Gastroesophageal sphincter (tissue), 4 donors: Measurements from ENCODE around the gene SLC9C1. TPM values are rescaled to one million over a fixed set of nuclear protein-coding genes. Genes with fewer than 3 reads are reported as not detected.

Experiments
- ATAC-seq: fragments of 150-250 bp; one replicate; pipeline ENCODE4 v1.9.1; 2016; ENCODE audit warnings: mild to moderate bottlenecking, moderate library complexity
- H3K27ac ChIP-seq, 4 donors: fragments of 200-600 bp; sonication (generic) in 3 of 4; 1 replicate in 3 of 4; 2 replicates in 1 of 4; pipeline ENCODE4 v1.5.1; 2016 to 2019
- H3K27me3 ChIP-seq: fragments of 200-600 bp; sonication (generic); one replicate; pipeline ENCODE4 v1.5.1; 2019
- H3K36me3 ChIP-seq, 2 donors: fragments of 200-600 bp; sonication (generic); one replicate each; pipeline ENCODE4 v1.5.1; 2019; ENCODE audit warnings: control low read depth in 1 of 2
- H3K4me1 ChIP-seq, 3 donors: fragments of 200-600 bp; sonication (generic); 1 replicate in 2 of 3; 2 replicates in 1 of 3; pipeline ENCODE4 v1.5.1; 2016 to 2019; ENCODE audit warnings: control low read depth in 2 of 3
- H3K4me3 ChIP-seq, 2 donors: fragments of 200-600 bp; sonication (generic); one replicate each; pipeline ENCODE4 v1.5.1; 2019; ENCODE audit warnings: mild to moderate bottlenecking in 1 of 2, moderate library complexity in 1 of 2
- H3K9me3 ChIP-seq, 3 donors: fragments of 200-600 bp; sonication (generic); one replicate each; pipeline ENCODE4 v1.5.1; 2017 to 2019; ENCODE audit warnings: control low read depth in 2 of 3
- CTCF ChIP-seq, 4 experiments: fragments of 200-600 bp in 2 of 4; fragments of 450-650 bp in 2 of 4; sonication (generic) in 1 of 4; IDR thresholded peaks; one replicate each; pipeline ENCODE4 v1.5.1; 2017 to 2019; ENCODE audit warnings: antibody characterized with exemption in 4 of 4, mild to moderate bottlenecking in 2 of 4, moderate library complexity in 2 of 4
- EP300 ChIP-seq: sonication (generic); formaldehyde crosslinking; IDR thresholded peaks from one replicate; pipeline ENCODE4 v1.6.1; 2017; ENCODE audit warnings: antibody characterized with exemption, mild to moderate bottlenecking
- POLR2A ChIP-seq, 2 donors: fragments of 450-650 bp; IDR thresholded peaks; one replicate each; pipeline ENCODE4 v1.6.1; 2017; ENCODE audit warnings: antibody characterized with exemption in 2 of 2, mild to moderate bottlenecking in 2 of 2, moderate library complexity in 1 of 2
- POLR2AphosphoS5 ChIP-seq: sonication (generic); formaldehyde crosslinking; IDR thresholded peaks from one replicate; pipeline ENCODE4 v1.6.1; 2017; ENCODE audit warnings: antibody characterized with exemption
- WGBS, 2 donors: methylation state at CpG; one replicate each; pipeline ENCODE4 v1.1.5; 2018; ENCODE audit warnings: low coverage in 1 of 2; 5-methylcytosine and 5-hydroxymethylcytosine counted together
- total RNA-seq, 4 donors: library from RNA; depleted of rRNA; stranded (reverse); fragments of >200 nt; gene quantifications; one replicate each; pipeline ENCODE4 v1.1.0, GENCODE V29; 2016

Gene SLC9C1
- total RNA-seq, 4 donors from 2014 or later: 0.15 TPM; not detected in 3

DNA sequence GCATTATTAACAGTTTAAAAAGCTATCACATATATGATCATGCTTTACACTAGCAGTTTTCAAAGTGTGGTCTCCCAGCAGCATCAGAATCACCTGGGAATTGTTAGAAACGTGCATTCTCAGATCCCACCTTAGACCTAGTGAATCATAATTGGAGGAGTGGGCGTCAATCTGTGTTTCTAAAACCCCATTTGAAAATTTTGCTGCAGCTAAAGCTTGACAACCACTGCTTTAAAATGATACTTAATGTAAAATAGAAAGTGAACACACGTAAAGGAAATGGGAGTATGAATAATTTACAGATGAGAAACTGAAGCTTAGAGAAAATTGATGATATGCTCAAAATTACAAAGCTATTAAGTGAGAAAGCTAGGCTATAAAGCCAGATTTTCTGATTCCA is 62.3 kb downstream of the SLC9C1 start:
- Histone ChIP-seq H3K9me3 (no peaks in the 10 kb centered on the region), H3K27me3 (no peaks in the 10 kb centered on the region), H3K4me3 (no peak overlapping the region), H3K36me3 (no peaks in the 10 kb centered on the region), H3K4me1 (no peaks in the 10 kb centered on the region), H3K27ac (no peak overlapping the region)
- 56 to 72% methylated on average over 3 of the region's 3 CpGs for WGBS, 2 donors
- TF ChIP-seq POLR2A (IDR thresholded peaks at IDR 0.05) (no peak), POLR2AphosphoS5 (no peak), EP300 (no peak), CTCF (IDR thresholded peaks at IDR 0.05) (no peak)
- no peak for ATAC-seq

- Histone ChIP-seq H3K9me3 (peaks cover 0 to 13% (median 0%) of the 10 kb centered on the region in 3 donors), H3K27ac (no peak overlapping the region), H3K36me3 (no peaks in the 10 kb centered on the region), H3K4me1 (no peaks in the 10 kb centered on the region), H3K27me3 (no peaks in the 10 kb centered on the region), H3K4me3 (no peak overlapping the region)
- ATAC-seq: no peak
- no peak for TF ChIP-seq EP300
- no peak for TF ChIP-seq POLR2AphosphoS5
- TF ChIP-seq CTCF (IDR thresholded peaks at IDR 0.05): no peak
- no peak for TF ChIP-seq POLR2A (IDR thresholded peaks at IDR 0.05)
- WGBS, 2 donors: 60% methylated on average over 1 of the region's 1 CpG; no CpG with 5 or more reads in 1 of the 2 donors
Observed at GRCh38 chr3:112230033-112230432, 64.0 kb downstream of the SLC9C1 start.

- H3K4me3 ChIP-seq: no peak overlapping the region
- H3K27me3 ChIP-seq: no peaks in the 10 kb centered on the region
- 75 to 83% methylated on average over 1 of the region's 1 CpG for WGBS, 2 donors
- no peaks in the 10 kb centered on the region for H3K36me3 ChIP-seq
- no peak for ATAC-seq
- H3K9me3 ChIP-seq: peaks cover 0 to 26% (median 0%) of the 10 kb centered on the region in 3 donors
- H3K27ac ChIP-seq: no peak overlapping the region
- no peak for TF ChIP-seq POLR2AphosphoS5
- TF ChIP-seq POLR2A (IDR thresholded peaks at IDR 0.05): no peak
- TF ChIP-seq CTCF (IDR thresholded peaks at IDR 0.05): no peak
- TF ChIP-seq EP300: no peak
- no peaks in the 10 kb centered on the region for H3K4me1 ChIP-seq
Observed at GRCh38 chr3:112228786-112229185, 65.2 kb downstream of the SLC9C1 start.

DNA sequence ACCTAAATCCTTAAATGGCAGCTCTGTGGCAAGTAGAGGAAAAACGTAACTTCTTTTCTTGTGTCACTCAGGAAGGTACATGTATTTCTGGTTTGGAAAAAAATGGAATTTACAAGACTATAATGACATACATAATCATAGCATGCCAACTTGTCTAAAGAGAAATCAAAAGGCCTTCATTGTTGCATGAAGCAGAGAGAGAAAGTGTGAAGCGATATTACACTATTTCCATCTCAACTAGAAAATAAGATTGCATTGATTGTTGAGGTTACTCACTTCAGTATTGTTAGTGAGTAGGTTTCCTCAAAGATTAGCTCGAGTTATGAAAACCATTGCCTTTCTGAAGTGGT is 93.7 kb downstream of the SLC9C1 start:
- Histone ChIP-seq H3K27ac (no peak overlapping the region), H3K4me3 (no peak overlapping the region), H3K36me3 (no peaks in the 10 kb centered on the region), H3K9me3 (peaks cover 0 to 6% (median 0%) of the 10 kb centered on the region in 3 donors), H3K27me3 (no peaks in the 10 kb centered on the region), H3K4me1 (no peaks in the 10 kb centered on the region)
- ATAC-seq: no peak
- WGBS, 2 donors: 76 to 90% methylated on average over 3 of the region's 3 CpGs
- TF ChIP-seq POLR2AphosphoS5 (no peak), EP300 (no peak), POLR2A (IDR thresholded peaks at IDR 0.05) (no peak), CTCF (IDR thresholded peaks at IDR 0.05) (no peak)

DNA sequence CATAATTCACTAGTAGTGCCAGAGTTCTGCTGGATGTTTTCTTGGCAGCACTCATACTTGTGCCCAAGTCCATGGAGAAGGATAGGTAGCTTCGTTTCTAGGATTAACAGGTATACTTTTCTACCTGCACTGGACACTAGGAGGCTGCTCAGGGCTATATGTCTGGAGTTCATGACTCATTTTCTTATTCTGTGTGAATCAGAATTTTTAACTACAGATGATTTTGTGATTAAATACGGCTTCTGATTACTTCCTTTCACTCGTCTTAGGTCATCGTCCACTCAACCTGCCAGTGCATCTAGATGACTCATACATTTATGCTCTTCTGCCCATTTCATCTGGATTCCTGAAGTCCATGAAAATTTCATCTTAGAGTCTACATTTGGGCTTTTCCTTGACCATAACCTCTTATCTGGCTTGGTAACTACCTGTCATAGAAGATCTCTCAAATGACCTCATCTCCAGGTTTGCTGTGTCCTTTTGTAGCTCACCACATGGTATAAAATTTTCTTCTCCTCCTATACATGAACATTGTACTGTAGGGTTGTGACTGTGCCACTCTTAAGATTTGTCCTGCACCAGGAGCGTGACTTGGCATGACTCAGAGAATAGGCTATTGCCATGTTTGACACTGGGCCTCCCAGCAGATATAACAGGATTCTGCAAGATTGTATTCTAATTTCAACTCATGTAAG is 94.2 kb downstream of the SLC9C1 start:
- peaks cover 0 to 6% (median 0%) of the 10 kb centered on the region in 3 donors for H3K9me3 ChIP-seq
- 65 to 89% methylated on average over 3 to 5 of the region's 5 CpGs for WGBS, 2 donors
- H3K4me3 ChIP-seq: no peak overlapping the region
- H3K4me1 ChIP-seq: no peaks in the 10 kb centered on the region
- H3K36me3 ChIP-seq: no peaks in the 10 kb centered on the region
- no peak for TF ChIP-seq POLR2AphosphoS5
- TF ChIP-seq CTCF (IDR thresholded peaks at IDR 0.05): no peak
- no peak for TF ChIP-seq POLR2A (IDR thresholded peaks at IDR 0.05)
- H3K27me3 ChIP-seq: no peaks in the 10 kb centered on the region
- ATAC-seq: no peak
- no peak overlapping the region for H3K27ac ChIP-seq
